ENCODE results near the gene CDK12.
A peak's percentile ranks its signal among the peaks of the same experiment; 100 is the strongest.
"Not testable (repeated sequence)": the region's sequence is repeated elsewhere in the genome, so short reads cannot be mapped to it uniquely, and the experiment has no call there.

CDK12 gene

GRCh38 chr17:39508987-39509386, 47.7 kb downstream of the CDK12 start:
- no peak for DNase-seq

GRCh38 chr17:39513309-39513708, 52.0 kb downstream of the CDK12 start:
- no peak for DNase-seq

- DNase-seq = no peak
These were observed 52.6 kb downstream of the CDK12 start for GRCh38 chr17:39513915-39514314.

DNA sequence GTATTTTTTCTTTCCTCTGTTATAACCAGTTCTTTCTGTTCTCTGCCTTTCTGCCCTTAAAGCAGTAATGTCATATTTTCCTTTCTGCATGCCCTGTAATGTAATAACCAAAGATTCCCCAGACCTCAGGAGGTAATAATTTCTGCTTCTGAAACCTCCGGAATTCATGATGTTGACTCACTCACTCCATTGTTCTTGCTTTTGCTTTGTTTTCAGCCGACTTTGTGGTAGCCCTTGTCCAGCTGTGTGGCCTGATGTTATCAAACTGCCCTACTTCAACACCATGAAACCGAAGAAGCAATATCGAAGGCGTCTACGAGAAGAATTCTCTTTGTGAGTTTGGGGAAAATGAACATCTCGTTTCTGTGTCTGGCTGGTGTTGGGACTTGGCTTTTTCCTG, 55.9 kb downstream of the CDK12 start:
- DNase-seq = no peak

GRCh38 chr17:39525801-39526506, 64.7 kb downstream of the CDK12 start:
- DNase-seq = no peak

DNA sequence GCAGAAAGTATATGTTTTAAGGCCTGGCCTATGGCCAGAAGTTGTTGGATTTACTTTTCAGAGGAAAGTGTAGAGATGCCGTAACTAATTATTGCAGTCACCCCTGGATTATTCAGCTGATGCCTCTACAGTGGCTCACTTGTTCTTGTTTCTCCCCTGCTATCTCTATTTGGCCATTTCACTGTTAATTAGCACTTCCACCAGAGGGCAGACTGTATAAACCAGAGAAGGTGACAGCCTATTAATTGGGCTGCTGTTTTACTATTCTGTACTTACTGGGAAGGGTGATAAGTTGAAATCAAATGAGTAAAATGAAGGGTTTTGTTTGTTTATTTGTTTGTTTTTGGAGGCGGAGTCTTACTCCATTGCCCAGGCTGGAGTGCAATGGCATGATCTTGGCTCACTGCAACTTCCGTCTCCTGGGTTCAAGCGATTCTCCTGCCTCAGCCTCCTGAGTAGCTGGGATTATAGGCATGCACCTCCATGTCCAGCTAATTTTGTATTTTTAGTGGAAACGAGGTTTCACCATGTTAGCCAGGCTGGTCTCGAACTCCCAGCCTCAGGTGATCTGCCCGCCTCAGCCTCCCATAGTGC, 66.0 kb downstream of the CDK12 start:
- DNase-seq = peak; percentile 40

- no peak for DNase-seq
These were observed 68.2 kb downstream of the CDK12 start for GRCh38 chr17:39529455-39529854.

DNA sequence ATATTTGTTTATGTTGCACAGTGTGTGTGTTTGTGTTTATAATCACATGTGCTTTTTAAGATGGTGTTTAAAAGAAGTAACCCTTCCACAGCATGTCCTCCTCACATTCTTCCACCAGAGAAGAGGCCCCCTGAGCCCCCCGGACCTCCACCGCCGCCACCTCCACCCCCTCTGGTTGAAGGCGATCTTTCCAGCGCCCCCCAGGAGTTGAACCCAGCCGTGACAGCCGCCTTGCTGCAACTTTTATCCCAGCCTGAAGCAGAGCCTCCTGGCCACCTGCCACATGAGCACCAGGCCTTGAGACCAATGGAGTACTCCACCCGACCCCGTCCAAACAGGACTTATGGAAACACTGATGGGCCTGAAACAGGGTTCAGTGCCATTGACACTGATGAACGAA, 69.2 kb downstream of the CDK12 start:
- DNase-seq = no peak

- no peak for DNase-seq
These were observed 70.0 kb downstream of the CDK12 start for GRCh38 chr17:39531252-39531651.

DNA sequence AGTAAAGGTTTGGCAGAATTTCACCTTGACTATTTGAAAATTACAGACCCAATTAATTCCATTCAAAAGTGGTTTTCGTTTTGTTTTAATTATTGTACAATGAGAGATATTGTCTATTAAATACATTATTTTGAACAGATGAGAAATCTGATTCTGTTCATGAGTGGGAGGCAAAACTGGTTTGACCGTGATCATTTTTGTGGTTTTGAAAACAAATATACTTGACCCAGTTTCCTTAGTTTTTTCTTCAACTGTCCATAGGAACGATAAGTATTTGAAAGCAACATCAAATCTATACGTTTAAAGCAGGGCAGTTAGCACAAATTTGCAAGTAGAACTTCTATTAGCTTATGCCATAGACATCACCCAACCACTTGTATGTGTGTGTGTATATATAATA, 72.6 kb downstream of the CDK12 start:
- no peak for DNase-seq

DNA sequence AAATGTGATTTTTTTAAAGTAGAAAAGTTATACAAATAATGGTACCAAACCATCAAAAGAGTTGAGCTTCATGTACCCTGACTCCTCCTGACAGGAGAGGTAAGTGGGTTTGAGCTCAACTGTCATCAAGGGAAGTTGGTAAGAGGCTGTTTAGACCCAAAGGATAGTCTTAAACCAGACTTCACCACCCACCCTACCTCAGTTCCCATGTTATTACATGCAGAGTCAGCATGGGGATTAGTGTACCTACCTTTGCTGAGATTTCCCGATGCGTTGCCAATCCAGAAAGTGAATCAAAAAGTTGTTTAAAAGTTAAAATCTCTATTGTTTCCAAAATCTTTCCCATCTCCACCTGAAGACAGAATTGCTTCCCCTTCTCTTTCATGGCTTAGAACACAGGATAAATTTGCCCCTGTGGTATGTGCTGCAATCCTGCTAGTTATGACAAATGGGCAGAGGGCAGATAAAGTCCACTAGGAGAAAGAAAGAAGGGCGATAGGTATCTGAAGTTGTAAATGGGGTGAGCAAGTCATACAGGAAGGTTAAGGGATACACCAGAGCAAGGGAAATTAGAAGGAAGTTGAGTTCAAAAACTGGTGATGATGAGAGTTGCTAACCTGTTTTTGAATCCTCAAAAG, 73.6 kb downstream of the CDK12 start:
- no peak for DNase-seq

GRCh38 chr17:39536468-39536867, 75.2 kb downstream of the CDK12 start:
- DNase-seq = peak; percentile 0

GRCh38 chr17:39537364-39537763, 76.1 kb downstream of the CDK12 start:
- DNase-seq = not testable (repeated sequence)

- DNase-seq = peak; percentile 91
These were observed 77.6 kb downstream of the CDK12 start for GRCh38 chr17:39538866-39539265.

DNA sequence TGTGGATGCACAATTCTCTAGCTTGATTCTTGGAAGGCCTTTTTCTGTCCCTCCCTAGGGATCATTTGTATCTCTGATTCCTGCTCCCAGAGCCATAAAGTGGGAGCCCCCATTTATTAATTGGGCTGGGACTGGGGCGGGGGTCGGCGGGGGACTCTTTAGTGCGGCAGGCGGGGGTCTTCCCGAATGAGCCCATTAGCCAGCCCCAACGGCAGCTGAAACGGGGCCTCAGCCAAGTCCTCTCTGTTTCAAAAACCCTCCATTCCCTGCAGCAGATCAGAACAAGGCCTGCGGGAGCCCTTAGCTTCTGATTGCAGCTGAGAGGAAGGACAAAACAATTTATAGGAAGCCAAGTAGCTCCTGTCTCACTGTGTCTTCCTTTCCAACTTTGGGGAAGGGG, 79.3 kb downstream of the CDK12 start:
- no peak for DNase-seq

DNA sequence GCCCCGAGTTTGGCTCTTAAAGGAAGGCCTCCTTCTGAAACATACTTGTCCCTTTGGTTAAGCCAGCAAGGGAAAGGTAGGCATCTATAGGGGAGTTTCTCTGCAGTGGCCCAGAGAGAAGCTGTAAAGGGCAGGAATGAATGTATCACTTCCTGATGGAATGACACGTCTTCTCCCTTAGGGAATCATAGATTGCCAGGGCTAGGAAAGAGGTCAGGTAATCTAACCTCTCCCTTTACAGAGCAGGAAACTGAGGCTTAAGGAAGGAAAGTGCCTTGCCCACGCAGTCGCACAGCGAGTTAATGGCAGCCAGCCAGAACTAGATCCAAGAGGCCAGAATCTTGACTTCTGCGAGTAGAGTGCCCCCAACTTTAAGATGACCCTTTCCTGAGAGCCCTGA, 80.4 kb downstream of the CDK12 start:
- no peak for DNase-seq

GRCh38 chr17:39543176-39543575, 81.9 kb downstream of the CDK12 start:
- DNase-seq = no peak

- DNase-seq = no peak
These were observed 82.4 kb downstream of the CDK12 start for GRCh38 chr17:39543664-39544063.

GRCh38 chr17:39544361-39544760, 83.1 kb downstream of the CDK12 start:
- DNase-seq = not testable (repeated sequence)

GRCh38 chr17:39547713-39548478, 86.6 kb downstream of the CDK12 start:
- DNase-seq = peak; percentile 13

DNA sequence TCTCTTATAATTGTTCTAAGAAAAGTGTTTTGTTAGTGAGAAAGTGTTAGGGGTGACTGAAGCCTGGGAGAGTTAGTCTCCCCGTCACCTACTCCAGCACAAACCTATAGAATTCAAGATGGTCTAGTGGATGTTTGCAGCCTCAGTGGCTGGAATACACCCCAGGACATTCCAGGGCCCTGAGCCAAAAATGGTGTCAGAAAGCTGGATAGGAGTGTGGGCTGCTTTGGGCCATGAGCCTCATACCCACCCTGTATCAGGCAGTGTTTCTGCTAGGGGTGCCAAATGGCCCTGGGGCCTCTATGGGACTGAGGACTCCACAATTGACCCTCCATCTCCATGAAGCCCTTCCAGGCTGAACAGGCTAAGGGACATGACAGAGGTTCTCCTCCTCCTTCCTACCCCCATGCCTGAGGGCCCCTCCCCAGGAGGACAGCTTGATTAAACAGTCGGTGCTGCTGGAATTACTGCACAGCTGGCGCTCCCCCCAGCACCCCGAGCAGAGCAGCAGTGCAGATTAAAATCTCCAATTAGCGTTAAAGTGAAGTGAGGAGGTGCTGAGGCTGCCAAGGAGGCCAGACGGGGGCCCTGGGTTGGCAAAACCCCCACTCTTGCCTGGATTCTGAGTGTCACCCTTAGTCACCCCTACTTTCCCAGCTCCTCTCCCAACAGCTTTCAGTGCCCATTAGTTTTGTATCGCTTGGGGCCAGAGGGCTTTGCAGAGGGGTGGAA, 87.4 kb downstream of the CDK12 start:
- DNase-seq = no peak

GRCh38 chr17:39549747-39550573, 88.7 kb downstream of the CDK12 start:
- no peak for DNase-seq
